Measurements from ENCODE around the gene CPVL. TPM values are rescaled to one million over a fixed set of nuclear protein-coding genes. Genes with fewer than 3 reads are reported as not detected.

The CPVL gene
- total and polyA plus RNA-seq, 4 donors, result 6.0 to 39.0 (median 12.9) TPM

DNA sequence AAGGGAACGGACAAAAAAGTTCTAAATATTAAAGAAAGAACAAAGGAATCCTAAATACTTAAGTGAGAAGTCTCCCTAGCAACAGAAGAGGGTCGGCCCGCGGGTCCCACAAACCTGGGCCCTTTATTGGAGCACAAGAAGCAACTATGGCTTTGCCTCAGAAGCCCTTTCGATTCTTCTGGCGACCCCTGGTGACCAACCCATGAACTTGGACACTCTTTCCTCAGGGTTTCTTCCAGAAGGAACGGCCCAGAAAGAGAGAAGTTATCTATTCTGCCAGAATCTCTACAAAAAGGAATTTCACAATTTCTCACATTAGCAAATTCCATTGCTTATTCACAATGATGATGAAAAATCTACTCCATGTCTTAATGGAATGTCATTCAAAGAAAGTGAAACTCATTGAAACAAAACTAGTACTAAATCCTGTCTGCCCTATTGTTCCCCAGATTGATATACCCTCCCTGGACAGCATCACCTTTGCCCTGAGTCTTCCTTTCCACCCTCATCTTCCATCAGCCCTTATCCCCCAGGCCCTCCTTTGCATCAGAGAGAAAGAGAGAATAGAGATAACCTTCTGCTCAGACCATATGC lies 43.7 kb downstream of the CPVL start:
- no peaks in the 10 kb centered on the region for H3K36me3 ChIP-seq (ENCODE audit: control insufficient read depth in 4 of 4, insufficient read depth in 3 of 4, low read depth in 1 of 4, low read length in 3 of 4)
- no peak overlapping the region for H3K9ac ChIP-seq (ENCODE audit: low read depth in 1 of 2, low read length in 2 of 2)
- no peaks in the 10 kb centered on the region for H3K27me3 ChIP-seq (ENCODE audit: control insufficient read depth in 4 of 4, insufficient read depth in 4 of 4, low read length in 3 of 4)
- no peak overlapping the region for H3K27ac ChIP-seq (ENCODE audit: low read depth in 1 of 2, low read length in 2 of 2)
- 20% methylated on average over 7 of the region's 7 CpGs for WGBS
- H3K9me3 ChIP-seq (ENCODE audit: control insufficient read depth in 4 of 4, low read length in 3 of 4), result no peaks in the 10 kb centered on the region
- H3K4me3 ChIP-seq (ENCODE audit: low read depth in 1 of 3, low read length in 3 of 3), result no peak overlapping the region
- TF ChIP-seq EGR1 (IDR thresholded peaks at IDR 0.05; ENCODE audit: low read depth in 2 of 2) (no peak), FOXA1 (IDR thresholded peaks at IDR 0.05) (no peak), JUND (IDR thresholded peaks at IDR 0.05) (no peak), YY1 (IDR thresholded peaks at IDR 0.05) (no peak), RAD21 (IDR thresholded peaks at IDR 0.05) (peak; percentile 76 to 86), RXRA (IDR thresholded peaks at IDR 0.05) (peak in 1 of 2 donors; percentile 56)
- TF ChIP-seq, protein P1, sequence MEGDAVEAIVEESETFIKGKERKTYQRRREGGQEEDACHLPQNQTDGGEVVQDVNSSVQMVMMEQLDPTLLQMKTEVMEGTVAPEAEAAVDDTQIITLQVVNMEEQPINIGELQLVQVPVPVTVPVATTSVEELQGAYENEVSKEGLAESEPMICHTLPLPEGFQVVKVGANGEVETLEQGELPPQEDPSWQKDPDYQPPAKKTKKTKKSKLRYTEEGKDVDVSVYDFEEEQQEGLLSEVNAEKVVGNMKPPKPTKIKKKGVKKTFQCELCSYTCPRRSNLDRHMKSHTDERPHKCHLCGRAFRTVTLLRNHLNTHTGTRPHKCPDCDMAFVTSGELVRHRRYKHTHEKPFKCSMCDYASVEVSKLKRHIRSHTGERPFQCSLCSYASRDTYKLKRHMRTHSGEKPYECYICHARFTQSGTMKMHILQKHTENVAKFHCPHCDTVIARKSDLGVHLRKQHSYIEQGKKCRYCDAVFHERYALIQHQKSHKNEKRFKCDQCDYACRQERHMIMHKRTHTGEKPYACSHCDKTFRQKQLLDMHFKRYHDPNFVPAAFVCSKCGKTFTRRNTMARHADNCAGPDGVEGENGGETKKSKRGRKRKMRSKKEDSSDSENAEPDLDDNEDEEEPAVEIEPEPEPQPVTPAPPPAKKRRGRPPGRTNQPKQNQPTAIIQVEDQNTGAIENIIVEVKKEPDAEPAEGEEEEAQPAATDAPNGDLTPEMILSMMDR (IDR thresholded peaks at IDR 0.05; ENCODE audit: low read depth, low read length, missing input control), result peak; percentile 55
- peaks cover 0 to 16% (median 14%) of the 10 kb centered on the region in 4 donors for H3K4me1 ChIP-seq (ENCODE audit: control insufficient read depth in 4 of 4, insufficient read depth in 4 of 4, low read length in 3 of 4)
- peak; percentile 59 for DNase-seq (ENCODE audit: low spot score)

DNA sequence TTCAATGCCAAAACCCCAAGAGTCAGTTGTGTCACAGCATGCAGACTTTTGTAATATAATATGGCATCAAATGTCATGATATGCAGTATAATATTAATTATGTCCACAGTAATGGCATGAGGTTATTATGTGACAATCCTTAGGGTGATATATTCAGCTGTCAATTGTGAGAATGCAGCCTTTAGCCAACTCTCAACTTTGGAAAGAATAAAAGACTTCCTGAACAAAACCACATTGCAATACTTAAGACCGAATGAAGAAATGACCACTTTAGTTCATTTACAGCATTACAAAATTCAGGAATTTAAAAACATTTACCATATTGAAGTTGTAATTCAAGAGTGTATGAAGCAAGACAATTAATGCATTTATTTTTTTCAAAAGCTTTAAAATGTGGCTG lies 45.4 kb downstream of the CPVL start:
- DNase-seq (ENCODE audit: low spot score), result no peak

More for the DNA sequence above, 45.4 kb downstream of the CPVL start:
- WGBS, result 78% methylated on average over 1 of the region's 1 CpG
- Histone ChIP-seq H3K9ac (ENCODE audit: low read depth in 1 of 2, low read length in 2 of 2) (no peak overlapping the region), H3K9me3 (ENCODE audit: control insufficient read depth in 4 of 4, low read length in 3 of 4) (no peaks in the 10 kb centered on the region), H3K36me3 (ENCODE audit: control insufficient read depth in 4 of 4, insufficient read depth in 3 of 4, low read depth in 1 of 4, low read length in 3 of 4) (no peaks in the 10 kb centered on the region), H3K27ac (ENCODE audit: low read depth in 1 of 2, low read length in 2 of 2) (no peak overlapping the region), H3K4me3 (ENCODE audit: low read depth in 1 of 3, low read length in 3 of 3) (no peak overlapping the region), H3K27me3 (ENCODE audit: control insufficient read depth in 4 of 4, insufficient read depth in 4 of 4, low read length in 3 of 4) (no peaks in the 10 kb centered on the region), H3K4me1 (ENCODE audit: control insufficient read depth in 4 of 4, insufficient read depth in 4 of 4, low read length in 3 of 4) (peaks cover 0 to 16% (median 14%) of the 10 kb centered on the region in 4 donors)
- TF ChIP-seq, protein P2, sequence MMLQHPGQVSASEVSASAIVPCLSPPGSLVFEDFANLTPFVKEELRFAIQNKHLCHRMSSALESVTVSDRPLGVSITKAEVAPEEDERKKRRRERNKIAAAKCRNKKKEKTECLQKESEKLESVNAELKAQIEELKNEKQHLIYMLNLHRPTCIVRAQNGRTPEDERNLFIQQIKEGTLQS (IDR thresholded peaks at IDR 0.05), result no peak
- TF ChIP-seq TAF1 (conservative IDR thresholded peaks at IDR 0.05) (no peak), FOXA2 (IDR thresholded peaks at IDR 0.05) (no peak), JUND (IDR thresholded peaks at IDR 0.05) (no peak), SP1 (IDR thresholded peaks at IDR 0.05) (no peak), YY1 (IDR thresholded peaks at IDR 0.05) (no peak), FOXA1 (IDR thresholded peaks at IDR 0.05) (no peak), NR2F2 (IDR thresholded peaks at IDR 0.05) (no peak), GABPA (IDR thresholded peaks at IDR 0.05 in 1 of 2, conservative IDR thresholded peaks at IDR 0.05 in 1 of 2) (no peak), HNF4A (conservative IDR thresholded peaks at IDR 0.05) (no peak), RXRA (IDR thresholded peaks at IDR 0.05) (no peak), RAD21 (IDR thresholded peaks at IDR 0.05) (no peak), HNF4G (IDR thresholded peaks at IDR 0.05) (no peak), EGR1 (IDR thresholded peaks at IDR 0.05; ENCODE audit: low read depth in 2 of 2) (no peak)
- TF ChIP-seq, protein P3, sequence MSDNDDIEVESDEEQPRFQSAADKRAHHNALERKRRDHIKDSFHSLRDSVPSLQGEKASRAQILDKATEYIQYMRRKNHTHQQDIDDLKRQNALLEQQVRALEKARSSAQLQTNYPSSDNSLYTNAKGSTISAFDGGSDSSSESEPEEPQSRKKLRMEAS (IDR thresholded peaks at IDR 0.05), result no peak
- TF ChIP-seq, protein P4, sequence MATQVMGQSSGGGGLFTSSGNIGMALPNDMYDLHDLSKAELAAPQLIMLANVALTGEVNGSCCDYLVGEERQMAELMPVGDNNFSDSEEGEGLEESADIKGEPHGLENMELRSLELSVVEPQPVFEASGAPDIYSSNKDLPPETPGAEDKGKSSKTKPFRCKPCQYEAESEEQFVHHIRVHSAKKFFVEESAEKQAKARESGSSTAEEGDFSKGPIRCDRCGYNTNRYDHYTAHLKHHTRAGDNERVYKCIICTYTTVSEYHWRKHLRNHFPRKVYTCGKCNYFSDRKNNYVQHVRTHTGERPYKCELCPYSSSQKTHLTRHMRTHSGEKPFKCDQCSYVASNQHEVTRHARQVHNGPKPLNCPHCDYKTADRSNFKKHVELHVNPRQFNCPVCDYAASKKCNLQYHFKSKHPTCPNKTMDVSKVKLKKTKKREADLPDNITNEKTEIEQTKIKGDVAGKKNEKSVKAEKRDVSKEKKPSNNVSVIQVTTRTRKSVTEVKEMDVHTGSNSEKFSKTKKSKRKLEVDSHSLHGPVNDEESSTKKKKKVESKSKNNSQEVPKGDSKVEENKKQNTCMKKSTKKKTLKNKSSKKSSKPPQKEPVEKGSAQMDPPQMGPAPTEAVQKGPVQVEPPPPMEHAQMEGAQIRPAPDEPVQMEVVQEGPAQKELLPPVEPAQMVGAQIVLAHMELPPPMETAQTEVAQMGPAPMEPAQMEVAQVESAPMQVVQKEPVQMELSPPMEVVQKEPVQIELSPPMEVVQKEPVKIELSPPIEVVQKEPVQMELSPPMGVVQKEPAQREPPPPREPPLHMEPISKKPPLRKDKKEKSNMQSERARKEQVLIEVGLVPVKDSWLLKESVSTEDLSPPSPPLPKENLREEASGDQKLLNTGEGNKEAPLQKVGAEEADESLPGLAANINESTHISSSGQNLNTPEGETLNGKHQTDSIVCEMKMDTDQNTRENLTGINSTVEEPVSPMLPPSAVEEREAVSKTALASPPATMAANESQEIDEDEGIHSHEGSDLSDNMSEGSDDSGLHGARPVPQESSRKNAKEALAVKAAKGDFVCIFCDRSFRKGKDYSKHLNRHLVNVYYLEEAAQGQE (IDR thresholded peaks at IDR 0.05), result no peak
- TF ChIP-seq, protein P5, sequence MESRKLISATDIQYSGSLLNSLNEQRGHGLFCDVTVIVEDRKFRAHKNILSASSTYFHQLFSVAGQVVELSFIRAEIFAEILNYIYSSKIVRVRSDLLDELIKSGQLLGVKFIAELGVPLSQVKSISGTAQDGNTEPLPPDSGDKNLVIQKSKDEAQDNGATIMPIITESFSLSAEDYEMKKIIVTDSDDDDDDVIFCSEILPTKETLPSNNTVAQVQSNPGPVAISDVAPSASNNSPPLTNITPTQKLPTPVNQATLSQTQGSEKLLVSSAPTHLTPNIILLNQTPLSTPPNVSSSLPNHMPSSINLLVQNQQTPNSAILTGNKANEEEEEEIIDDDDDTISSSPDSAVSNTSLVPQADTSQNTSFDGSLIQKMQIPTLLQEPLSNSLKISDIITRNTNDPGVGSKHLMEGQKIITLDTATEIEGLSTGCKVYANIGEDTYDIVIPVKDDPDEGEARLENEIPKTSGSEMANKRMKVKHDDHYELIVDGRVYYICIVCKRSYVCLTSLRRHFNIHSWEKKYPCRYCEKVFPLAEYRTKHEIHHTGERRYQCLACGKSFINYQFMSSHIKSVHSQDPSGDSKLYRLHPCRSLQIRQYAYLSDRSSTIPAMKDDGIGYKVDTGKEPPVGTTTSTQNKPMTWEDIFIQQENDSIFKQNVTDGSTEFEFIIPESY (IDR thresholded peaks at IDR 0.05), result no peak
- TF ChIP-seq, protein P1 (IDR thresholded peaks at IDR 0.05; ENCODE audit: low read depth, low read length, missing input control), result no peak
